Endodermal cell (in vitro differentiated cells): ENCODE results near the gene BICDL2. TPM values are rescaled to one million over a fixed set of nuclear protein-coding genes. Genes with fewer than 3 reads are reported as not detected.
A peak's percentile ranks its signal among the peaks of the same experiment; 100 is the strongest.

Source experiments
- DNase-seq: peaks from one replicate; pipeline ENCODE4 v3.0.0-alpha.2; 2017
- H3K27ac ChIP-seq: 2 replicates; pipeline ENCODE4 v1.5.1; 2013; ENCODE audit warnings: mild to moderate bottlenecking, low read depth, low read length, moderate library complexity
- H3K27me3 ChIP-seq: 2 replicates; pipeline ENCODE4 v1.6.1; 2013; ENCODE audit warnings: mild to moderate bottlenecking, low read length, moderate library complexity; ENCODE audit not compliant: insufficient read depth, control insufficient read depth, poor library complexity, severe bottlenecking
- H3K36me3 ChIP-seq: 2 replicates; pipeline ENCODE4 v1.7.0; 2013; ENCODE audit warnings: mild to moderate bottlenecking, low read length, moderate library complexity; ENCODE audit not compliant: control insufficient read depth, insufficient read depth
- H3K4me1 ChIP-seq: one replicate; pipeline ENCODE4 v1.7.0; 2013; ENCODE audit warnings: low read length; ENCODE audit not compliant: control insufficient read depth, insufficient read depth
- H3K4me3 ChIP-seq: 2 replicates; pipeline ENCODE4 v1.5.1; 2013; ENCODE audit warnings: mild to moderate bottlenecking, low read length, moderate library complexity
- H3K9ac ChIP-seq: 2 replicates; pipeline ENCODE4 v1.6.1; 2013; ENCODE audit warnings: mild to moderate bottlenecking, low read length, moderate library complexity; ENCODE audit not compliant: poor library complexity, severe bottlenecking; ENCODE audit errors: extremely low read depth
- H3K9me3 ChIP-seq: 2 replicates; pipeline ENCODE4 v1.6.1; 2013; ENCODE audit warnings: mild to moderate bottlenecking, low read length, moderate library complexity; ENCODE audit not compliant: control insufficient read depth
- H3K27ac Mint-ChIP-seq: 2 replicates; pipeline ENCODE4 v1.8.0; 2020; ENCODE audit warnings: mixed read lengths
- H3K27me3 Mint-ChIP-seq: 2 replicates; pipeline ENCODE4 v1.8.0; 2021; ENCODE audit warnings: mild to moderate bottlenecking, mixed read lengths; ENCODE audit not compliant: insufficient read depth
- H3K36me3 Mint-ChIP-seq: 2 replicates; pipeline ENCODE4 v1.8.0; 2020; ENCODE audit warnings: low read depth, mixed read lengths
- H3K4me1 Mint-ChIP-seq: 2 replicates; pipeline ENCODE4 v1.8.0; 2020; ENCODE audit warnings: mixed read lengths
- H3K4me3 Mint-ChIP-seq: 2 replicates; pipeline ENCODE4 v1.8.0; 2020; ENCODE audit warnings: mild to moderate bottlenecking, moderate library complexity, mixed read lengths
- H3K9me3 Mint-ChIP-seq: 2 replicates; pipeline ENCODE4 v1.8.0; 2020; ENCODE audit warnings: mild to moderate bottlenecking, mixed read lengths
- WGBS, 2 experiments: methylation state at CpG; one replicate each; pipeline versions ENCODE4 v1.1.5 to v1.1.7; 2013; ENCODE audit warnings: missing lambda C conversion rate in 2 of 2, mixed read lengths in 1 of 2; ENCODE audit not compliant: insufficient coverage in 1 of 2, insufficient read length in 1 of 2; 5-methylcytosine and 5-hydroxymethylcytosine counted together
- total RNA-seq, 2 donors: library from RNA; stranded (reverse); fragmentation: NEBNext Ultra II Directional in 1 of 2; extraction: Animal tissue kit (Norgen Biotek cat#: 25700) in 1 of 2; gene quantifications; 2 replicates in 1 of 2; 3 replicates in 1 of 2; pipeline ENCODE4 v1.2.1, GENCODE V29; 2021
- TF ChIP-seq, protein P1 (sequence below): fragments of 200-600 bp; sonication (generic); conservative IDR thresholded peaks from 2 replicates; pipeline ENCODE4 v1.5.0; 2021; ENCODE audit warnings: antibody characterized with exemption, mild to moderate bottlenecking

BICDL2 gene
- total RNA-seq, 2 donors from 2014 or later, result 4.7 to 8.2 TPM

DNA sequence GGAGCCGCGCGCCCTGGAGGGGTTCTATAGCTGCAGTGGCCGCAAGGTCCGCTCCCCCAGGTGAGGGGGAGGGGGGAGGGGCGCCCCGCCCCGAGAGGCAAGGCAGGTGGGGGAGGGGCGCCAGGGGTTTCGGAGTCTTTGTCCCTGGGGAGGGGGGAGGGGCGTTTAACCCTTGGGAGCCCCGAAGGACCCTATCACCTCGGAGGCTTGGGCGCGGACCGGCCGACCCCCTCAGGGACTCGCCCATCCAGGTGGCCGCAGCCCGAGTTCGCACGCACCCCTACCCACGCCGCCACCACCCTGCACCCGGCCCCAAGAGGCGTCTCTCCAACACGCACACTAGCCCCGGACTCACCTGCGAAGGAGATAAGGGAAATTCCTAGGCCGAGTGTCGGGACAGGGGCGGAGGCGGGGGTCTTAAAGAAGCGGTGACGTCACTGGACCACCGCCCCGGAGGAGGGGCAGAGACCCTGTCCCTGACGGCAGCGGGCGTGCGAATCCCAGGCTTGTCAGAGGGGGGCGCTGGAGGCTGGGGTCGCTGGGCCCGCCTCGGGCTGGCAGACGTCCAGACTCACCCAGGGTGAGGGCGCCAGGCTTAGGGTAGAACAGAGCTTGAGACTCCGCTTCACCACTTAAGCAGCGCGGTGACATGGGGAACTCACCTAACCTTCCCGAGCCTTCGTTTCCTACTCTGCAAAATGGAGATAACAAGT lies 18.8 kb downstream of the BICDL2 start, which contains the start of gene CLDN6:
CLDN6 (minus strand) TSS at position 390 of the 713 bp plus-strand sequence. CDS start 2,162 bp downstream, outside the sequence.
- H3K4me3 ChIP-seq, result peak within 1 kb of the TSS; percentile 97
- no peaks in the 10 kb centered on the region for H3K9me3 ChIP-seq
- peak within 1 kb of the TSS; percentile 82 for H3K27ac ChIP-seq
- H3K4me1 ChIP-seq, result peaks cover 11% of the 10 kb centered on the region
- H3K27me3 Mint-ChIP-seq, result peaks cover 7% of the 10 kb centered on the region
- H3K9me3 Mint-ChIP-seq, result no peaks in the 10 kb centered on the region
- H3K36me3 Mint-ChIP-seq, result peaks cover 25% of the 10 kb centered on the region
- peak within 1 kb of the TSS; percentile 88 for H3K4me3 Mint-ChIP-seq
- peak within 1 kb of the TSS; percentile 93 for H3K9ac ChIP-seq
- DNase-seq, result peak; percentile 100
- peak within 1 kb of the TSS; percentile 99 for H3K27ac Mint-ChIP-seq
- H3K36me3 ChIP-seq, result peaks cover 25% of the 10 kb centered on the region
- WGBS, 2 experiments, result 2% methylated on average over 9 to 49 of the region's 52 CpGs
- TF ChIP-seq, protein P1, sequence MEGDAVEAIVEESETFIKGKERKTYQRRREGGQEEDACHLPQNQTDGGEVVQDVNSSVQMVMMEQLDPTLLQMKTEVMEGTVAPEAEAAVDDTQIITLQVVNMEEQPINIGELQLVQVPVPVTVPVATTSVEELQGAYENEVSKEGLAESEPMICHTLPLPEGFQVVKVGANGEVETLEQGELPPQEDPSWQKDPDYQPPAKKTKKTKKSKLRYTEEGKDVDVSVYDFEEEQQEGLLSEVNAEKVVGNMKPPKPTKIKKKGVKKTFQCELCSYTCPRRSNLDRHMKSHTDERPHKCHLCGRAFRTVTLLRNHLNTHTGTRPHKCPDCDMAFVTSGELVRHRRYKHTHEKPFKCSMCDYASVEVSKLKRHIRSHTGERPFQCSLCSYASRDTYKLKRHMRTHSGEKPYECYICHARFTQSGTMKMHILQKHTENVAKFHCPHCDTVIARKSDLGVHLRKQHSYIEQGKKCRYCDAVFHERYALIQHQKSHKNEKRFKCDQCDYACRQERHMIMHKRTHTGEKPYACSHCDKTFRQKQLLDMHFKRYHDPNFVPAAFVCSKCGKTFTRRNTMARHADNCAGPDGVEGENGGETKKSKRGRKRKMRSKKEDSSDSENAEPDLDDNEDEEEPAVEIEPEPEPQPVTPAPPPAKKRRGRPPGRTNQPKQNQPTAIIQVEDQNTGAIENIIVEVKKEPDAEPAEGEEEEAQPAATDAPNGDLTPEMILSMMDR, result peak; percentile 91
- no peaks in the 10 kb centered on the region for H3K27me3 ChIP-seq
- peaks cover 47% of the 10 kb centered on the region for H3K4me1 Mint-ChIP-seq

GRCh38 chr16:3017344-3017743 lies 19.4 kb downstream of the BICDL2 start:
- Mint-ChIP-seq H3K27ac (peak overlapping the region; percentile 91), H3K27me3 (peaks cover 13% of the 10 kb centered on the region), H3K9me3 (no peaks in the 10 kb centered on the region), H3K4me3 (peak overlapping the region; percentile 88), H3K36me3 (peaks cover 25% of the 10 kb centered on the region), H3K4me1 (peaks cover 46% of the 10 kb centered on the region)
- no peak overlapping the region for H3K27ac ChIP-seq
- H3K36me3 ChIP-seq, result peaks cover 20% of the 10 kb centered on the region
- 1 to 2% methylated on average over 13 to 20 of the region's 20 CpGs for WGBS, 2 experiments
- H3K4me3 ChIP-seq, result peak overlapping the region; percentile 97
- TF ChIP-seq, protein P1, result no peak
- peak overlapping the region; percentile 93 for H3K9ac ChIP-seq
- no peaks in the 10 kb centered on the region for H3K9me3 ChIP-seq
- no peak for DNase-seq
- no peaks in the 10 kb centered on the region for H3K27me3 ChIP-seq
- H3K4me1 ChIP-seq, result peaks cover 8% of the 10 kb centered on the region

DNA sequence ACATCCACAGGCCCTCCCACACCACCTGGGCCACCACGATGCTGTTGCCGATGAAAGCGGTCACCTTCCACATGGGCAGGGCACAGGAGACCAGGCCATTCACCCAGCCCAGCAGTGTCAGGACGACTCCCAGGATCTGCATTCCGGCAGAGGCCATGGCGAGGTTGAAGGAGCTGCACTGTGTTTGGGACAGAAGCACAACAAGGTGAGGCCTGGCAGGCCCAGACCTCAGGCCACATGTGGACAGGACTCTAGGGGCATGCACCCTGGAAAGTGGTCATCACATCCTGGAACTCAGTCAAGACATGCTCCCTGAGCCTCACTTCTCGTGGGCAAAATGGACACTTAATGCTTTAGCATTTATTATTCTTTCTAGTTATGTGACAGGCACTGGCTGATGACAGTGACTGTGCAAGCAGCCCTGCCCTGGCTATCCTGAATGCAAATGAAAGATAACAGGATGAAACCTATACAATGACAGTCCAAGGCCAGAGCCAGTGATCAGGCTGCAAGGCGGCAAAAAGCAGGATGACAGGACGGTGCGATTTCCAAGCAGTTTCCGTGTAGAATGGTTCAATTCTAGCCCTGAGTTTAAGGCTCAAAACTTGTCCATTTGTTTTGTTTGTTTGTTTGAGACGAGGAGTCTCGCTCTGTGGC lies 20.8 kb downstream of the BICDL2 start:
- 87 to 88% methylated on average over 10 to 13 of the region's 13 CpGs for WGBS, 2 experiments
- Mint-ChIP-seq H3K36me3 (peaks cover 23% of the 10 kb centered on the region), H3K27ac (no peak overlapping the region), H3K9me3 (no peaks in the 10 kb centered on the region), H3K27me3 (peaks cover 20% of the 10 kb centered on the region), H3K4me1 (peaks cover 39% of the 10 kb centered on the region), H3K4me3 (peak overlapping the region; percentile 88)
- Histone ChIP-seq H3K27me3 (no peaks in the 10 kb centered on the region), H3K4me1 (peaks cover 5% of the 10 kb centered on the region), H3K9me3 (no peaks in the 10 kb centered on the region), H3K9ac (no peak overlapping the region), H3K27ac (no peak overlapping the region), H3K36me3 (peaks cover 15% of the 10 kb centered on the region), H3K4me3 (peak overlapping the region; percentile 97)
- TF ChIP-seq, protein P1, result no peak
- DNase-seq, result no peak
